H9 (cell line): ENCODE data around the gene ME3. TPM values are rescaled to one million over a fixed set of nuclear protein-coding genes. Genes with fewer than 3 reads are reported as not detected.

ENCODE experiments used
- DNase-seq: peaks from one replicate; pipeline ENCODE4 v3.0.0-alpha.2; 2017
- H2AFZ ChIP-seq: one replicate; pipeline ENCODE4 v1.6.1; 2013; ENCODE audit warnings: mild to moderate bottlenecking, low read length, control low read depth, moderate library complexity
- H2AK5ac ChIP-seq: 2 replicates; pipeline ENCODE4 v1.6.1; 2013; ENCODE audit warnings: low read length, control low read depth, mixed read lengths; ENCODE audit not compliant: insufficient read length
- H2BK120ac ChIP-seq: one replicate; pipeline ENCODE4 v1.6.1; 2013; ENCODE audit warnings: low read depth, mild to moderate bottlenecking, low read length, control low read depth, inconsistent platforms; ENCODE audit not compliant: poor library complexity, severe bottlenecking
- H2BK12ac ChIP-seq: 2 replicates; pipeline ENCODE4 v1.6.1; 2013; ENCODE audit warnings: low read length, control low read depth, mixed read lengths, low read depth; ENCODE audit not compliant: insufficient read length
- H2BK15ac ChIP-seq: 2 replicates; pipeline ENCODE4 v1.6.1; 2013; ENCODE audit warnings: low read depth, low read length, control low read depth
- H2BK20ac ChIP-seq: one replicate; pipeline ENCODE4 v1.6.1; 2013; ENCODE audit warnings: low read depth, mild to moderate bottlenecking, low read length, control low read depth, inconsistent platforms; ENCODE audit not compliant: poor library complexity, severe bottlenecking
- H2BK5ac ChIP-seq: 2 replicates; pipeline ENCODE4 v1.6.1; 2013; ENCODE audit warnings: low read length, control low read depth, mixed read lengths; ENCODE audit not compliant: insufficient read length
- H3K14ac ChIP-seq: 2 replicates; pipeline ENCODE4 v1.6.1; 2013; ENCODE audit warnings: low read length, control low read depth; ENCODE audit not compliant: insufficient read depth
- H3K18ac ChIP-seq: 2 replicates; pipeline ENCODE4 v1.6.1; 2013; ENCODE audit warnings: low read depth, mild to moderate bottlenecking, mixed read lengths, low read length, control low read depth; ENCODE audit not compliant: insufficient read length
- H3K23ac ChIP-seq: 2 replicates; pipeline ENCODE4 v1.6.1; 2013; ENCODE audit warnings: low read length, control low read depth, mixed read lengths, low read depth; ENCODE audit not compliant: insufficient read length
- H3K23me2 ChIP-seq: 2 replicates; pipeline ENCODE4 v1.6.1; 2013; ENCODE audit warnings: low read depth, mild to moderate bottlenecking, mixed read lengths, low read length, control low read depth; ENCODE audit not compliant: insufficient read length, poor library complexity, severe bottlenecking
- H3K27ac ChIP-seq: 2 replicates; pipeline ENCODE4 v1.5.1; 2013; ENCODE audit warnings: low read length, control low read depth, mixed read lengths, low read depth; ENCODE audit not compliant: insufficient read length
- H3K27me3 ChIP-seq: 2 replicates; pipeline ENCODE4 v1.6.1; 2013; ENCODE audit warnings: low read length, control low read depth, inconsistent platforms; ENCODE audit not compliant: insufficient read depth
- H3K4ac ChIP-seq: 2 replicates; pipeline ENCODE4 v1.6.1; 2013; ENCODE audit warnings: low read depth, mild to moderate bottlenecking, control low read depth, inconsistent platforms, low read length, moderate library complexity
- H3K4me1 ChIP-seq: 2 replicates; pipeline ENCODE4 v1.6.1; 2013; ENCODE audit warnings: low read length, control low read depth, inconsistent platforms; ENCODE audit not compliant: insufficient read depth
- H3K4me2 ChIP-seq: 2 replicates; pipeline ENCODE4 v1.6.1; 2013; ENCODE audit warnings: low read length, control low read depth, mixed read lengths; ENCODE audit not compliant: insufficient read length, insufficient read depth
- H3K56ac ChIP-seq: 2 replicates; pipeline ENCODE4 v1.6.1; 2013; ENCODE audit warnings: low read depth, mild to moderate bottlenecking, mixed read lengths, low read length, control low read depth; ENCODE audit not compliant: insufficient read length
- H3K79me1 ChIP-seq: 2 replicates; pipeline ENCODE4 v1.6.1; 2013; ENCODE audit warnings: low read depth, mild to moderate bottlenecking, moderate library complexity, low read length, control low read depth, inconsistent platforms; ENCODE audit not compliant: insufficient read depth, poor library complexity, severe bottlenecking
- H3K79me2 ChIP-seq: 2 replicates; pipeline ENCODE4 v1.6.1; 2013; ENCODE audit warnings: low read length, control low read depth, inconsistent platforms; ENCODE audit not compliant: insufficient read depth
- H3K9ac ChIP-seq: 2 replicates; pipeline ENCODE4 v1.6.1; 2013; ENCODE audit warnings: low read length, control low read depth, mixed read lengths; ENCODE audit not compliant: insufficient read length; ENCODE audit errors: extremely low read depth
- H3K9me3 ChIP-seq: one replicate; pipeline ENCODE4 v1.6.1; 2013; ENCODE audit warnings: low read depth, low read length, inconsistent platforms; ENCODE audit not compliant: control insufficient read depth
- H3T11ph ChIP-seq: one replicate; pipeline ENCODE4 v1.6.1; 2013; ENCODE audit warnings: mild to moderate bottlenecking, low read length, control low read depth, inconsistent platforms
- H4K20me1 ChIP-seq: one replicate; pipeline ENCODE4 v1.6.1; 2013; ENCODE audit not compliant: control insufficient read depth, insufficient read length, insufficient read depth
- H4K5ac ChIP-seq: 2 replicates; pipeline ENCODE4 v1.6.1; 2013; ENCODE audit warnings: low read depth, mild to moderate bottlenecking, mixed read lengths, low read length, control low read depth; ENCODE audit not compliant: insufficient read length
- H4K8ac ChIP-seq: replicated peaks from 2 replicates; pipeline ENCODE4 v1.6.1; 2013; ENCODE audit warnings: low read length, control low read depth, mixed read lengths, low read depth; ENCODE audit not compliant: insufficient read length
- H4K91ac ChIP-seq: 2 replicates; pipeline ENCODE4 v1.6.1; 2013; ENCODE audit warnings: low read depth, mild to moderate bottlenecking, moderate library complexity, mixed read lengths, low read length, control low read depth; ENCODE audit not compliant: insufficient read length
- H3K27ac Mint-ChIP-seq, 3 experiments: 2 replicates in 2 of 3; 3 replicates in 1 of 3; pipeline ENCODE4 v1.8.0; 2020 to 2021; ENCODE audit warnings: mixed read lengths in 3 of 3, mild to moderate bottlenecking in 1 of 3, moderate library complexity in 1 of 3
- H3K27me3 Mint-ChIP-seq: 2 replicates; pipeline ENCODE4 v1.8.0; 2021; ENCODE audit warnings: low read depth, mild to moderate bottlenecking, moderate library complexity, mixed read lengths
- H3K36me3 Mint-ChIP-seq, 3 experiments: 2 replicates in 2 of 3; 3 replicates in 1 of 3; pipeline ENCODE4 v1.8.0; 2020 to 2021; ENCODE audit warnings: low read depth in 3 of 3, mixed read lengths in 3 of 3; ENCODE audit not compliant: insufficient read depth in 1 of 3
- H3K4me1 Mint-ChIP-seq, 2 experiments: 2 replicates each; pipeline ENCODE4 v1.8.0; 2020; ENCODE audit warnings: mixed read lengths in 2 of 2
- H3K4me3 Mint-ChIP-seq, 2 experiments: 2 replicates in 1 of 2; 3 replicates in 1 of 2; pipeline ENCODE4 v1.8.0; 2020 to 2021; ENCODE audit warnings: mild to moderate bottlenecking in 2 of 2, mixed read lengths in 2 of 2, moderate library complexity in 1 of 2
- H3K9me3 Mint-ChIP-seq, 2 experiments: 2 replicates in 1 of 2; 3 replicates in 1 of 2; pipeline ENCODE4 v1.8.0; 2020; ENCODE audit warnings: mild to moderate bottlenecking in 2 of 2, mixed read lengths in 2 of 2, moderate library complexity in 1 of 2
- WGBS: extraction: QIAGEN DNeasy Blood & Tissue Kit; methylation state at CpG from one replicate; pipeline ENCODE4 v1.1.7; 2013; ENCODE audit warnings: missing lambda C conversion rate, low lambda C conversion rate, mixed read lengths; ENCODE audit not compliant: insufficient read length; ENCODE audit errors: extremely low coverage; 5-methylcytosine and 5-hydroxymethylcytosine counted together
- total RNA-seq: library from RNA; stranded (reverse); gene quantifications from 2 replicates; pipeline ENCODE4 v1.2.1, GENCODE V29; 2021
- TF ChIP-seq, protein P1 (sequence below): fragments of 200-600 bp; sonication (generic); conservative IDR thresholded peaks from 3 replicates; pipeline ENCODE4 v1.8.0; 2021; ENCODE audit warnings: antibody characterized with exemption, mild to moderate bottlenecking

Gene ME3
- total RNA-seq, 1 experiment from 2014 or later, result 2.8 TPM

DNA sequence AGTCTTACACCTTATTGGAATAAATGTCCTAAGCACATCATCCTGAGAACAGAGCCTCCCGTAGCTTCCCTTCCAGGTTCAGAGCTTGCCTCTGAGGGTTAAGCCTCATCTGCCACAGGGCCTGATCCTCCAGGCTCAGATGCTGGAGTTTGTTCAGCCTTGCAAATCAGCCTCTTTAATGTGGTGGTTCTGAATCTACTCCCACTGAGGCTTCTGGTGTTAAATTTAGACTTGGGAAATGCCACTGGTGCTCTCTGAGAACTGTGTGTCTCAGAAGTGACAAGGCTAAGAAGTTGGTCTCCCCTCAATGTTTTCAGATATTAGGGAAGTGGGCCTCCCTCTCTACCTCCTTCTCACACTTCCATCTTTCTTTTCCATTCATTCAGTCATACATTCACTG lies 229.0 kb downstream of the ME3 start:
- H3K27ac ChIP-seq, result no peak overlapping the region
- H2BK5ac ChIP-seq, result no peak overlapping the region
- no peaks in the 10 kb centered on the region for H3K23me2 ChIP-seq
- Mint-ChIP-seq H3K4me1 (no peaks in the 10 kb centered on the region), H3K36me3 (no peaks in the 10 kb centered on the region), H3K27ac (no peak overlapping the region), H3K27me3 (no peaks in the 10 kb centered on the region; the same call in 1 of the 2 replicates), H3K4me3 (no peak overlapping the region), H3K9me3 (no peaks in the 10 kb centered on the region)
- H2BK20ac ChIP-seq, result no peak overlapping the region
- H3T11ph ChIP-seq, result no peak overlapping the region
- TF ChIP-seq, protein P1, sequence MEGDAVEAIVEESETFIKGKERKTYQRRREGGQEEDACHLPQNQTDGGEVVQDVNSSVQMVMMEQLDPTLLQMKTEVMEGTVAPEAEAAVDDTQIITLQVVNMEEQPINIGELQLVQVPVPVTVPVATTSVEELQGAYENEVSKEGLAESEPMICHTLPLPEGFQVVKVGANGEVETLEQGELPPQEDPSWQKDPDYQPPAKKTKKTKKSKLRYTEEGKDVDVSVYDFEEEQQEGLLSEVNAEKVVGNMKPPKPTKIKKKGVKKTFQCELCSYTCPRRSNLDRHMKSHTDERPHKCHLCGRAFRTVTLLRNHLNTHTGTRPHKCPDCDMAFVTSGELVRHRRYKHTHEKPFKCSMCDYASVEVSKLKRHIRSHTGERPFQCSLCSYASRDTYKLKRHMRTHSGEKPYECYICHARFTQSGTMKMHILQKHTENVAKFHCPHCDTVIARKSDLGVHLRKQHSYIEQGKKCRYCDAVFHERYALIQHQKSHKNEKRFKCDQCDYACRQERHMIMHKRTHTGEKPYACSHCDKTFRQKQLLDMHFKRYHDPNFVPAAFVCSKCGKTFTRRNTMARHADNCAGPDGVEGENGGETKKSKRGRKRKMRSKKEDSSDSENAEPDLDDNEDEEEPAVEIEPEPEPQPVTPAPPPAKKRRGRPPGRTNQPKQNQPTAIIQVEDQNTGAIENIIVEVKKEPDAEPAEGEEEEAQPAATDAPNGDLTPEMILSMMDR, result no peak
- H4K8ac ChIP-seq, result no peak overlapping the region
- no peak overlapping the region for H3K9ac ChIP-seq
- no peaks in the 10 kb centered on the region for H3K79me2 ChIP-seq
- no peaks in the 10 kb centered on the region for H4K20me1 ChIP-seq
- no peak overlapping the region for H3K23ac ChIP-seq
- H2AFZ ChIP-seq, result no peak overlapping the region
- H3K56ac ChIP-seq, result no peak overlapping the region
- H2BK15ac ChIP-seq, result no peak overlapping the region
- no peak overlapping the region for H2BK120ac ChIP-seq
- no peaks in the 10 kb centered on the region for H3K9me3 ChIP-seq
- no peak overlapping the region for H2AK5ac ChIP-seq
- H3K4ac ChIP-seq, result no peak overlapping the region
- no peak overlapping the region for H3K4me2 ChIP-seq
- no peaks in the 10 kb centered on the region for H3K4me1 ChIP-seq
- no peak overlapping the region for H4K91ac ChIP-seq
- no peaks in the 10 kb centered on the region for H3K27me3 ChIP-seq
- no peak overlapping the region for H3K14ac ChIP-seq
- H3K79me1 ChIP-seq, result no peaks in the 10 kb centered on the region
- no peak overlapping the region for H3K18ac ChIP-seq
- no peak overlapping the region for H2BK12ac ChIP-seq
- WGBS, result no CpG with 5 or more reads among the region's 1 CpG
- DNase-seq, result no peak
- no peak overlapping the region for H4K5ac ChIP-seq
